ENCODE data around the gene SLC41A1. TPM values are rescaled to one million over a fixed set of nuclear protein-coding genes. Genes with fewer than 3 reads are reported as not detected.

SLC41A1 gene
- total and polyA plus RNA-seq, 8 donors, result 8.2 to 46.2 (median 16.2) TPM

DNA sequence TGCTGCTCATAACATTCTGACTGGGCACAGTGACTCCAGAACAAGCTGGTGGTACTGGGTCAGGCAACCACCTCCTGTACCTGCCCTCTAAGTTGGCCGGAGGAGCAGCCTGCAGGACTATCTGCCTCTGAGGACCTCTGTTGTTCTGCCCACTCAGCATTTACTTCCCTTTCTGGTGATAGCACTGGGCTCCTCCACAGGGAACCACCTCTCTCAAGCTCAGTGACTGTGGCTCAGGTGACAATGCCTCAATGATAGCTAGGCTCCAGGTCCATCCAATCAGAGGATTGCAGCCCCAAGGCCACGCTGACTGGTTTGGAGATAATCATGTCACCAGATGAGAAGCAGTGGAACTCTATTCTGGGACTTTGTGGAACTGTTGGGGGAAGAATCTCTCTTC, 15.8 kb downstream of the SLC41A1 start:
- H3K27ac ChIP-seq, result no peak overlapping the region
- no peaks in the 10 kb centered on the region for H3K27me3 ChIP-seq
- TF ChIP-seq POLR2AphosphoS5 (IDR thresholded peaks at IDR 0.05) (no peak), POLR2A (IDR thresholded peaks at IDR 0.05) (no peak)
- TF ChIP-seq, protein P1, sequence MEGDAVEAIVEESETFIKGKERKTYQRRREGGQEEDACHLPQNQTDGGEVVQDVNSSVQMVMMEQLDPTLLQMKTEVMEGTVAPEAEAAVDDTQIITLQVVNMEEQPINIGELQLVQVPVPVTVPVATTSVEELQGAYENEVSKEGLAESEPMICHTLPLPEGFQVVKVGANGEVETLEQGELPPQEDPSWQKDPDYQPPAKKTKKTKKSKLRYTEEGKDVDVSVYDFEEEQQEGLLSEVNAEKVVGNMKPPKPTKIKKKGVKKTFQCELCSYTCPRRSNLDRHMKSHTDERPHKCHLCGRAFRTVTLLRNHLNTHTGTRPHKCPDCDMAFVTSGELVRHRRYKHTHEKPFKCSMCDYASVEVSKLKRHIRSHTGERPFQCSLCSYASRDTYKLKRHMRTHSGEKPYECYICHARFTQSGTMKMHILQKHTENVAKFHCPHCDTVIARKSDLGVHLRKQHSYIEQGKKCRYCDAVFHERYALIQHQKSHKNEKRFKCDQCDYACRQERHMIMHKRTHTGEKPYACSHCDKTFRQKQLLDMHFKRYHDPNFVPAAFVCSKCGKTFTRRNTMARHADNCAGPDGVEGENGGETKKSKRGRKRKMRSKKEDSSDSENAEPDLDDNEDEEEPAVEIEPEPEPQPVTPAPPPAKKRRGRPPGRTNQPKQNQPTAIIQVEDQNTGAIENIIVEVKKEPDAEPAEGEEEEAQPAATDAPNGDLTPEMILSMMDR (IDR thresholded peaks at IDR 0.05), result no peak
- no peak overlapping the region for H3K4me3 ChIP-seq
- peaks cover 21 to 38% (median 27%) of the 10 kb centered on the region in 4 donors for H3K4me1 ChIP-seq
- DNase-seq, result no peak
- no peaks in the 10 kb centered on the region for H3K9me3 ChIP-seq
- H3K36me3 ChIP-seq, result peaks cover 74 to 87% (median 86%) of the 10 kb centered on the region in 4 donors
- intact Hi-C loops (cut with DNase I; ENCODE audit: low total_unique reads), result loop anchor here (10.0 kb wide), 2 partner anchors 118 to 178 kb away; no protein-coding TSS in a partner anchor
- WGBS, 5 donors, result 89 to 100% (median 92%) methylated on average over 1 to 2 of the region's 2 CpGs

GRCh38 chr1:205794011-205794730, 18.8 kb downstream of the SLC41A1 start:
- 66 to 74% (median 70%) methylated on average over 5 of the region's 5 CpGs for WGBS, 5 donors
- TF ChIP-seq POLR2A (IDR thresholded peaks at IDR 0.05) (no peak), EP300 (IDR thresholded peaks at IDR 0.05) (no peak), POLR2AphosphoS5 (IDR thresholded peaks at IDR 0.05) (no peak)
- TF ChIP-seq, protein P1 (IDR thresholded peaks at IDR 0.05), result no peak
- Histone ChIP-seq H3K4me1 (peaks cover 0 to 10% (median 3%) of the 10 kb centered on the region in 4 donors), H3K27ac (no peak overlapping the region), H3K27me3 (no peaks in the 10 kb centered on the region), H3K9me3 (no peaks in the 10 kb centered on the region), H3K4me3 (no peak overlapping the region), H3K36me3 (peaks cover 61 to 100% (median 97%) of the 10 kb centered on the region in 4 donors)
- no peak for DNase-seq
- intact Hi-C loops (cut with DNase I; ENCODE audit: low total_unique reads), result loop anchor here (10.0 kb wide), 2 partner anchors 121 to 181 kb away; no protein-coding TSS in a partner anchor

- WGBS, 5 donors, result 61 to 82% (median 72%) methylated on average over 6 of the region's 6 CpGs
- intact Hi-C loops (cut with DNase I; ENCODE audit: low total_unique reads), result loop anchor here (10.0 kb wide), 2 partner anchors 122 to 182 kb away; no protein-coding TSS in a partner anchor
- Histone ChIP-seq H3K36me3 (peaks cover 51 to 90% (median 86%) of the 10 kb centered on the region in 4 donors), H3K27ac (no peak overlapping the region), H3K27me3 (no peaks in the 10 kb centered on the region), H3K9me3 (no peaks in the 10 kb centered on the region), H3K4me1 (no peaks in the 10 kb centered on the region), H3K4me3 (no peak overlapping the region)
- DNase-seq, result no peak
- no peak for TF ChIP-seq EP300 (IDR thresholded peaks at IDR 0.05)
- TF ChIP-seq, protein P1 (IDR thresholded peaks at IDR 0.05), result no peak
Measured at GRCh38 chr1:205792961-205793673, 19.9 kb downstream of the SLC41A1 start.

GRCh38 chr1:205792481-205792881, 20.5 kb downstream of the SLC41A1 start:
- no peaks in the 10 kb centered on the region for H3K9me3 ChIP-seq
- H3K36me3 ChIP-seq, result peaks cover 45 to 83% (median 80%) of the 10 kb centered on the region in 4 donors
- 58 to 84% (median 74%) methylated on average over 8 of the region's 8 CpGs for WGBS, 5 donors

More at GRCh38 chr1:205792481-205792881, 20.5 kb downstream of the SLC41A1 start:
- Histone ChIP-seq H3K27me3 (no peaks in the 10 kb centered on the region), H3K27ac (no peak overlapping the region), H3K4me1 (no peaks in the 10 kb centered on the region), H3K4me3 (no peak overlapping the region)
- no peak for DNase-seq
- intact Hi-C loops (cut with DNase I; ENCODE audit: low total_unique reads), result loop anchor here (10.0 kb wide), 2 partner anchors 122 to 182 kb away; no protein-coding TSS in a partner anchor
- TF ChIP-seq EP300 (IDR thresholded peaks at IDR 0.05) (no peak), POLR2AphosphoS5 (IDR thresholded peaks at IDR 0.05) (no peak), POLR2A (IDR thresholded peaks at IDR 0.05) (no peak)
- TF ChIP-seq, protein P1 (IDR thresholded peaks at IDR 0.05), result no peak
